Left lobe of liver (tissue), 2 donors: Measurements from ENCODE around the gene ZRANB3. TPM values are rescaled to one million over a fixed set of nuclear protein-coding genes. Genes with fewer than 3 reads are reported as not detected.

Source experiments
- ATAC-seq: fragments of 200-7000 bp; cut with Tn5 transposase; one replicate; pipeline ENCODE4 v1.9.1; 2020; ENCODE audit warnings: mild to moderate bottlenecking, moderate library complexity
- DNase-seq: peaks from one replicate; pipeline ENCODE4 v3.0.0-alpha.2; 2020; ENCODE audit warnings: low spot score
- total RNA-seq: library from RNA; stranded (reverse); gene quantifications from one replicate; pipeline ENCODE4 v1.2.1, GENCODE V29; 2021
- donor health status: DM: no; HTN: no; CAD: no; lungs with moderate emphysema.
- donor health status: DM: no; HTN: yes; CAD: no.

ZRANB3 gene
- total RNA-seq, 1 donor from 2014 or later = 2.9 TPM

DNA sequence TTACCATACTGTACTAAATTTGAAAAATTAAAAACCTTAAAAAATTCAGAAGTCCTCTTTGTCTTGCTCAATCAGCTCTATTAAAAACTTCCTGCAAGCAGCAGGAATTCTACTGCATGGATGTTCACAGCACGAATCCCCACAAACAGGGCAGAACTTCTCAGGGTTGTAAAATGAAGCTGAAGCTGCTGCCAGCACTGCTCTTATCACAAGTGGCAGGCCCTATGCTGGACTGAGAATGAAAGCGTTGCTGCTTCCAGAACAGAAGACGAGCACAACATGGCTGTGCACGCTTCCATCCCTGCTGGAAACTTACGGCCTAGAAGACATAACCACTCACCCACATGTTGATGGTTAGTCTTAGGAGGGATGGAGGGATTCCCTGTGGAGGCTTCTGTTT is 345.0 kb downstream of the ZRANB3 start:
- no peak for ATAC-seq

DNA sequence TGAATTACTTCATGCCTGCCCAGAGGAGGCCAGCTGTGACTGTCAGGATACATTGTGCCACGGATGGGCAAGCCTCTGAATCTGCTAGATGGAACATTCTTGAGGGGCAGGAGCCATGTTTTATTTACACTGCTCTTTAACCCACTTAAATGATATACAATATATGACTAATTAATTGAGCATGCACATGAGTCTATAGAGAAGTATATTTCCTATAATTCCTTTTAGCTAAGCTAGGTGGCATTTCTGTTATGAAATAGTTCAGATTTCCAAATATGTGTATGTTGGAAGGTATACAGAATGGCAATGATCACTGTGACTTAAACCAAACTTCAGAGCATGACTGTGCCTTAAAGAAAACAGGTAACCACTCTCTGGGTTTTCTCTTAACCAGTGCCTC is 347.2 kb downstream of the ZRANB3 start:
- no peak for DNase-seq

More for the DNA sequence above, 345.0 kb downstream of the ZRANB3 start:
- no peak for DNase-seq

DNA sequence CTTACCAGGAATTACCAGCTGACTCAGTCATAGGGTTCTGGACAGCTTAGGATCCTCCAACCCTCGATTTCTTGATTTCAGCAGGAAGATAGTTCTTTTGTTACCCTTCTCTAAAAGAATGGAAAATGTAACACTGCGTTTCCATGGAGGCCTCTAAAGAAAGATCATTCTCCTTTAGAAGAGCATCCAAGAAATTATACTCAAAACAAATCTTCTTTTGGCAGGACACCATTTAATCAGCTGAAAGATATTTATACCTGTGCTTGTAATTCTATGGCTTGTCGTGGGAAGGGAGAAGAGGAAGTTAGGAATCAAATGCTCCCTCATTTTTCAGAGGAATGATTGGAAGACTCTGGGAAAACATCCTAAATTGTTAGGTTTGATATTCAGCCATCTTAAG is 348.4 kb downstream of the ZRANB3 start:
- ATAC-seq = no peak
- DNase-seq = no peak

More for the DNA sequence above, 347.2 kb downstream of the ZRANB3 start:
- no peak for ATAC-seq

DNA sequence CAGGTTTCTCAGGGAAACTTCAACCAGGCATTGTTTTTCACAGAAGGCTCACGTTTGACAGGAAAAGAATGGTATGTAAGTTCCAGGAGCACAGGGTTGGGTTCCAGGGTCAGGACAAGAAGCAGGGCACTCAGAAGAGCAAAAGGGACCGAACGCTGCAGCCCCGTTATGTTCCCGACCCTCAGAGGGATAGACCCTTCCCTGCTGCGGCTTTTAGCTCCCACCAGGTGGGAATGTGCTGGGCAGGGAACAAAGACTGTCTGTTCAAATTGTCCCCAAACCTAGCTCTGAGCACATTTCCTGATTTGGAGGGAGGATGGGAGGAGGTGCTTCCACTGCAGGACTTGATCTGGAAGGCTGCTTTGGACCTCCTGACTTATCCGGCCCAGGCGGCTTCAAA is 348.8 kb downstream of the ZRANB3 start:
- DNase-seq (no peak), ATAC-seq (no peak)

DNA sequence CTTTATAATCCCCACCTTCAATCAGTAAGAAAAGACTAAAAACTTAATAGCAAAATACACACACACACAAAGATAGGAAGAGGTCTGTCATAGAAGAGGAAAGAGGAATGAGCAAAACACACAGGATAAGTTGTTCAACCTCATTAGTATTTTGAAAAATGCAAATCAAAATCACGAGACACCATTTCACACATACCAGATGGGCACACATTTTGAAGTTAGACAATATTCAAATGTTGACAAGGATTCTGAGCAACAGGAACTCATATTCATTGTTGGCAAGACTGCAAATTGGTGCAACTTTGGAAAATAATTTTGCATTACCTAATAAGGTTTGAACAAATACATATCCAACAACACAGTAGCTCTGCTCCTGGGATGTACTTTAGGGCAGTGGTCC is 351.3 kb downstream of the ZRANB3 start:
- DNase-seq = no peak
- no peak for ATAC-seq

DNA sequence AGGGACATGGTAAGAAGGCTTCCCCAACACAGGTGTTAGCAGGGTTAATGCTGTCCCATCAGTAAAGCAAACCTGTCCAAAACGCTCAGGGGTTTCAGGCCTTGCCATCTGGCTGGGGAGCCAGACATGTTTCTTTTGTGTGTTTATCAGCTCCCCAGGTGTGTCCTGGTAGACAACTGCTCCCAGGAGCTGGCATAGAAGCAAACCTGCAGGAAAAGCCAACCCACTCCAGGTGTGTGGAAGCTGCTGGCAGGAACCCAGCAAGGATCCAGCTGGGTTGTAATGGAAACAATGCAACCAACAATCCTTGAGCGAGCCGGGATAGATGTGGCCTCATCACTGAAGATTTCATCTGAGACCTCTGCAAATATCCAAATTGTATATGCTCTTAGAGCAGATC is 355.8 kb downstream of the ZRANB3 start:
- no peak for DNase-seq
- no peak for ATAC-seq

DNA sequence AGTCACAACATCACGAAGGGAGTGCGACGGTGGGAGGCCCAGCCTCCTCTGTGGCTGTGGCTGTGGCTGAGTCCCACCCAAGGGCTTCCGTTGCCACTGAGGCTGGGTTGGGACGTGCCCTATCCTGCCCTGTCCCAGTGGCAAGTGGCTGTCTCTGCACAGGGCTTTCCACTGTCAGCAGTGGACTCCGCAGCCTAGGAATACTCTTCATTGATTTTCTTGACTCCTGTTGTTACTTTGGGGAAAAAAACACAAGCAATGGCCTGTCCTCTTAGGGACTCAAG is 356.3 kb downstream of the ZRANB3 start:
- DNase-seq = no peak
- ATAC-seq = no peak

DNA sequence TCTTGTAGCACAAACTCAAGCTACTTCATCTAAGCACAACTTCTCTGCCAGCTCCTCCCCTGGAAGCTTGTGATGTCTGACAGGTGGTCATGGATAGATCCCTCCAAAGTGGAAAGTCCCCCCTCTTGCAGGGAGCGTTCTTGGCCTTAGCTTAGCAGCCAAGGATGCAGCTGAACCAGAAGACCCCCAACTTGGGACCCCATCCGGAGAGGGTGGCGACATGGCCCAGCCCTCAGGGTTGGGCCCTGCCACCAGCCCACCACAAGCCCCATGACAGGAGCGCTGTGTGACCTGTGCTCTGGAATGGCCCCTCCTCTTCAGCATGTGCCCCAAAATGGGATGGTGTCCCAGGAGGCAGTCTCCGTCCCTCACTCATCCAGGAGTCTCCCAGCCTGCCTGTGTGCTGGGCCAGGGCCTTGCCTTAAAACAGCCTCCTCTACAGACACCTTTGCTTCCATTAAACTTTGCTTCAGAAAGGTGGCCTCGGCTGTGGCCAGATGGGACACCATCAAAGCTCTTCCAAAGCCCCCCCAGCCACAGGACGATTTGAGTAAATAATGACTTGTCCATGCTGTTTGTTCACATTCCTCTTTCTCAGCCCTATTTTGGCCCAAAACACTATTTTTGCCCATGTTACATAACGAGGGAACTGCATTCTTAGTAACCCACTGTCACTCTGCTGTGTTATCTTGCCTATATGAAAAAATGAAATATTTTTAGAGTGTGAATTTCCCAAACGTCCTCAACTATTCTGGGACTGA is 356.8 kb downstream of the ZRANB3 start:
- DNase-seq (no peak), ATAC-seq (peak; percentile 26)

DNA sequence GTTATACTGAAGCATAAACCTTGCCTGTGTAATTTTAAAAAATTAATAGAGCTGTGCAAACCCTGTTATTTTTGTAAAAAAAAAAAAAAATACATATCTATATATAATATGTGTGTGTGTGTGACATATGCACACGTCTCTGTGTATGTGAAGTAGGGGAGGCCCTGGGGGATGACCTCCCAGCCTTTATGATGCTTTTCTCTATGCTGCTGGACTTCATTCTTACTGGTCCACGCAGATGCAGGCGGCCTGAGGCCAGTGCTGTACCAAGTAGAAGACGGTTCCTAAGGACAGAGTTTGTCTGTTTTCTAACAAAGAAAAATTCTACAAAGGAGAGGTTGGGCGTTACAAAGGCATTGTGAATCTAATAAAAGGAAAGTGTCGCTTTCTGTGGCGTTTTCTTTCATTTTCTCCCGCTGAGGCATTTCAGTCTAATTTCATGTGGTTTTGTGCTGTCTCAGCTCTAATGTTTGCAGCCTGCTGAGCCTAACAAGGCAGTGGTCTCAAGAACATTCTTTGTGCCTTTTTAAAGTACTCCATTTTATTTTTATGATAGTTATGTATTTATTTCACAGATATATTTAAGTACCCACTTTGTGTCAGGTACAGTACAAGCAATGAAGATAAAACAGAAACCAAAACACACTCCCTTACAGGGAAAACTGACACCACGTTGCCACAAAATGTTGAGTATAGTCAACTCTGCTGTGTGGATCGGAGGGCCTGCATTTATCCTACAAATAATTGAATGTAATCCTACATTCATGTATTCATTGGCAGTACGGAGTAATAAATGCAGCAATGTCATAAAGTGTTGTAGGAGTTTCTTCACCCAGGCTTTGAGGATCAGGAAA is 360.9 kb downstream of the ZRANB3 start:
- ATAC-seq = no peak

DNA sequence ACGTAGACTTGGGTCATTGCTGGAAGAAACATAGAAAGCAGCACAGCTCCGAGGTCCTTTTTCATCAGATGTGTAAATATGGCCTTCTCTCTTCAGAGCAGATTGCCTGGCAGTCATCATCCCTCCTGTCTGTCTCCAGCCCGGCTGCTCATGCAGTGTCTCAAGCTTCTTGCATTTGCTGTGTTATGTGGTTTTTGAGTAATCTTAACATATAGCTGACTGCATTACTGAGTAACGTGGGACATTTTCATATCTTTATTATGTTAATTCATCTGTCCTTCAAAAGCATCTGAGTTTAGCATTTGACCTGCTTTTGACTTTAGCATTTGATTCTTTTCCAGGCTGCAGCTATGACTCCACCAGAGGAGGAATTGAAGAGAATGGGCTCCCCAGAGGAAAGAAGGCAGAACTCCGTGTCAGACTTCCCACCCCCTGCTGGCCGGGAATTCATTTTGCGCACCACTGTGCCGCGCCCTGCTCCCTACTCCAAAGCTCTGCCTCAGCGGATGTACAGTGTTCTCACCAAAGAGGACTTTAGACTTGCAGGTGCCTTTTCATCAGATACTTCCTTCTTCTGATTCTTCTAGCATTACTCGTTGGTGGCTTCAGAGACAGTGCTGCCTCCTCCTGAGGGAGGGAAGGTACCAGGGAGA is 362.7 kb downstream of the ZRANB3 start:
- DNase-seq = no peak
- no peak for ATAC-seq

More for the DNA sequence above, 360.9 kb downstream of the ZRANB3 start:
- DNase-seq = no peak

DNA sequence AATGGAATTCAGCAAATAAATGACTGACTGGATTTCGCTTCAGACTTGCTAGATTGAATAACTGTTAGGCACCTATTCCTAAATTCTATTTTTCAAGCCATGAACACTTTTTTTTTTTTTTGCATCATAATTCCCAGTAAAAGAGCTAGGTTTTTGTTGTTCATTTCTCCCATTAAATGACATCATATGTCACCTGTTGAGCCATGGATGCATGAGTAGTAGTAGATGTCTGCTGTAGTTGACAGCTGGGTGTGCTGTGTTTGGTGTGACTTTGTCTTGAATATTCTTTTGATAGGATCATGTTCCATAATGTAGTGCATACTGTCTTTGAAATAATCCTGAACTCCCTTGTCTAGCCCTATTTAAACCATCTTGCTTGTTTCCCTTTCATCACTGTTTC is 363.7 kb downstream of the ZRANB3 start:
- DNase-seq = no peak
- no peak for ATAC-seq

DNA sequence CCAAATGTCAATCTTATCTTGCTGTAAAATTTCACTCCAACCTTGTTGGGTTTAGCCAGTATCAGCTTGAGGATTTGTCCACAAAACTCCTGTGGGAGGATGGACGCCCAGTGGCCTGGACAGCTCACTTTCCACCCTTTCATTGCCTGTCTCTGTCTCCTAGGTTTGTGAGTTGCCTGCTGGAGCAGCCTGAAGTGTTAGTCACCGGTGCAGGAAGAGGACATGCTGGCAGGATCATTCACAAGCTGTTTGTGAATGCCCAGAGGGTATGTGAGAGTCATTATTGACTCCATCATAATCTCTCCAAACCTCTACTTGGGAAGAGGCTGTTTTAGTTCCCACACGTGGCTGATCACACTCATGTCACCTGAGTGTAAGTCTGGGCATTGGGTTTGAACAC is 366.6 kb downstream of the ZRANB3 start:
- ATAC-seq = no peak

DNA sequence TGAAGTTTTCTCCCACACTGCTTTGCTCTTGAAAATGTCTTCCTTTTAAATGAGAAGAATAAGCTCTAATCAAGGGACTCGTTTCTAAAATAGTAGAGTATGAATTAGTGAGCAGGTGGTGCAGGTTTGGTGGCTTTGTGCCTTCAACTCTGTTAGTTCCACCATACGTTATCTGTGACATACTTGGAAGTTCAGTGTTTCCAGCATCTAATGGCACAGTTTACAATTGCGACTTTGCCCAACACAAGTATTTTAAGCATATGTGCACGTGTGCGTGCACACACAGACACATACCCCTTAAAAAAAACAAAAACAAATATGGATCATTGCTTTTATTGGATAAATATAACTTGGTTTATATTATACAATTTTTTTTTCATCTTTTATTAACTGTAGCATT is 367.1 kb downstream of the ZRANB3 start:
- DNase-seq (no peak), ATAC-seq (no peak)

More for the DNA sequence above, 366.6 kb downstream of the ZRANB3 start:
- DNase-seq = no peak

DNA sequence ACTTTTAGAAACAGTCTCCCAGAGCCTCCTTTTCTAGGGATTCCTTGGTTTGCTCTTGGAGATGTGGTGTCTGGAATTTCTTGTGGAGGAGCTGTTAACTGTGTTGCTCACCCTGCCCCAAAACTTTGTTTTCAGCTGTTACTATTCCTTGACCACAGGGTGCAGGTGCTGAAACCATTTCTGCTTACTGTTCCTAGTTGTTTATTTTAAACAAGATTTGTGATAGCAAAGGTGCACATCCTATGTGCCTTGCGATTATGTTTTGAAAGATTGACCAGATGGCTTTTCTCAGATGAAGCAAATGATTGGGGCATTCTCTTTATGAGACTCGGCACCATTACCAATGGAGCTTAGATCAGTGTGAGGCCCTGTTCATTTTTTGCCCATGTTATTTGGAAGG is 367.7 kb downstream of the ZRANB3 start:
- no peak for ATAC-seq
- no peak for DNase-seq

DNA sequence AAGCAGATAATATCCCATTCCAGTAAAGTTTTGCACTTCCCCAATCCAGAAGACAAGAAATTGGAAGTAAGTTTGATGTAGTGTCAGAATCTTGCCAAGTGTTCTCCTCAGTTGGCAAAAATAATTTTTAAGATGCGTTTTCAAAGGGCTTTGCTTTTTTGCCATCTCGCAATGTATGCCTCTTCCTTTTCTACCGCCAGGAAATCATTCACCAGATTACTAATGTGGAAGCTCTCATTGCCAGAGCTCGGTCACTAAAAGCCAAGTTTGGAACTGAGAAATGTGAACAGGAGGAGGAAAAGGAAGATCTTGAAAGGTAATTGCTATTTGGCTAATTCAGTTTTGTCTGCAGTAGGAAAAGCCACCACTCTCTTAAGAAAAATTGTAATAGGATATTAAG is 368.2 kb downstream of the ZRANB3 start:
- ATAC-seq (no peak), DNase-seq (no peak)

DNA sequence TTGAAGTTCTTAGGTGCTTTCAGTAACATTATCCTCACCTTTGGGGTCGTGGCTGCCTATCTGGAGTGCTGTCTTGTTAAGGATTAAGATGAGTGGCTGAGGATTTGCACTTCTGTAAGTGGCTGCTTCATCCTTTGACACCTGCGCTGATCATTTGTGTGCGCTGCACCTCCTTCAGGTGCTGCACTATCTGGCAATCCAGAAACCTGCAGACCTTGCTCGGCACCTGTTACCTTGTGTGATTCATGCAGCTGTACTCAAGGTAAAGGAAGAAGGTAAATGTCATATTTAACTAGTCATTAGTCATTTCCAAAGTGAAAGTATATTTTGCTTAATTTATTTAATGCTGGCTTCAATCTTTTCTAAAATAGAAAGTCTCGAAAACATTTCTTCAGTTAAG is 368.6 kb downstream of the ZRANB3 start:
- ATAC-seq (no peak), DNase-seq (no peak)

DNA sequence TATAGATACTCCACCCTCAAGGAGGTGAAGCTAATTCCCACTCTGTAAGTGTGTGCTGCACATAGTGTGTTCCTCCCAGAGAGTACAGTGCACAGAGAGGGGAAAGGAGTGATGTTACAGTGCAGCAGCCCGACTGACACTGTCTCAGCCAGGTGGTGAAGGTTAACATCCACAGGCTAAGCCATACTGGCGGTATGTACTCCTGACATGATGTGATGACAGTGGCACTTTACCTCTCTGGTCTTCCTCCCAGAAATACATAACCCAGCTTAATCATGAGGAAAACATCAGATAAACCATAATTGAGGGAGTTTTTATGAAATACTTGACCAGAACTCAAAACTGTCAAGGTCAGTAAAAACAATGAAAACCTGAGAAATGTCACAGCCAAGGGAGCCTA is 371.8 kb downstream of the ZRANB3 start:
- DNase-seq (no peak), ATAC-seq (no peak)

DNA sequence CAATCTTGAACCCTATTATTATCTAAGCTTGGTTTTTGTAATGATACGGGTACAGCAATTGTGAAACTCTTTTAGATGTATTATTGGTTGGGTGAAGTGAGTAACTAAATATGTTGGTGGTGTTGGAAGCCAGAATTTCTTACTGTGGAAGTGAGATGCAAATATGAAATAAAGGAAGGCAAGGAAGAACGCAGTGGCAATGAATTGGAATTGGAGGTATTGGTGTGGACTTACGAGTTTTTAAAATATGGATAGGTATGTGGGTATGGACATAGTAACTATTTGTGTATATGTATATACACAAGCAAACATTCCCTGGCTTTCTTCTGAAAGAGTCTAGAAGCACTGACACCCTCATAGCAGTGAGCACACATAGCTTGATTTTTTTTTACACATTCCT is 373.2 kb downstream of the ZRANB3 start:
- ATAC-seq (no peak), DNase-seq (no peak)

DNA sequence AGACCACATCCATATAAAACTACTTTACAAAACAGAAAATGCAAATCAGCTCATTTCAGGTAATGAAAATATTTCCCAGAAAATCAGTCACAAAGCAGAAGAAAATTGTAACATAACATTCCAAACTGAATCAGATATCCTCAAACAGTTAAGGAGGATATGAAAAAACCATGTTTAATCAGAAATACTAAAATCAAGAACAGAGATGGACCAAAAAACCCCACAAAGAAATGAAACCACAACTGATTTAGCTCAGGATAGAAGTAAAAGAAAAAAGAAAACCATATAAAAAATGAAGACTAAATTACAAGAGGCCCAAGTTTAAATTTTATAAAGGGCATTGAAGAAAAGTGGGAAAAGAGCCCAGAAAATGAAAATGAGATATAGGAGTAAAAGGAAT is 376.1 kb downstream of the ZRANB3 start:
- no peak for DNase-seq
- ATAC-seq = no peak

DNA sequence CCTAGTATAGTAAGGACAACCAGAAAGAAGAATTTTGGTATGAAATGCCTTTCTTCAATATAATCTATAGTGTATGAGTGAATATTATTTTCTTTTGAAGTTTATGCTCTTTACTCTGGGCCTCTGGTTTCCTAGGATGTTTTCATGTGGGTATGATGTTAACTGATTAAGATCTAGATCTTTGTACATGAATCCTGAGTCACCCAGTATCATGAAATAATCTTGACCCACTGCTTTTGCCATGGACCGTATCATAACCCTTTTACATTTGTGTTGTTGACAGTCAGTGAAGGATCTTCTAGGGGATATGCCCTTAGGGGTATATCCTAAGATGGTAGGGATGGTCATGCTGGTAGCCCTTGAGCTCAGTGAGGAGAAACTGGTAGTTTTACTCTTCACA is 378.7 kb downstream of the ZRANB3 start:
- no peak for ATAC-seq
- no peak for DNase-seq

DNA sequence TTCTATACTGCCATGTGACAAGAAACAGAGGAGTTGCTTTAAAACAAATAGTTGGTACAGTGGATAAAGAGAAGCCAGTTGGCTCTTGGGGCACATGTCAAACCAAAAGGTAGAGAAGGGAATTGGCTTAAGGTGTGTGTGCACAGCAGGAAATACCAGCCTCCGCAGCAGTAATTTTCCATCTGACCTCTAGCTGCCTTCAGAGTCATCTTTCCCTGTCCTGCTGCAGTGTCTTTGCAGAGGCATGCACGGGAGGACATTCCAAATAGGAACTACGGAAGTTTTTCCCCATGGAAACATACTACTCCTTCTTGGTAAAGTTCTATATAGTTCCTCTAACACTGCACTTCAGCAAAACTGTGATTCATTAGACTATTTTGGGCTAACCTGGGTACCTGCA is 379.4 kb downstream of the ZRANB3 start:
- no peak for DNase-seq
- no peak for ATAC-seq

DNA sequence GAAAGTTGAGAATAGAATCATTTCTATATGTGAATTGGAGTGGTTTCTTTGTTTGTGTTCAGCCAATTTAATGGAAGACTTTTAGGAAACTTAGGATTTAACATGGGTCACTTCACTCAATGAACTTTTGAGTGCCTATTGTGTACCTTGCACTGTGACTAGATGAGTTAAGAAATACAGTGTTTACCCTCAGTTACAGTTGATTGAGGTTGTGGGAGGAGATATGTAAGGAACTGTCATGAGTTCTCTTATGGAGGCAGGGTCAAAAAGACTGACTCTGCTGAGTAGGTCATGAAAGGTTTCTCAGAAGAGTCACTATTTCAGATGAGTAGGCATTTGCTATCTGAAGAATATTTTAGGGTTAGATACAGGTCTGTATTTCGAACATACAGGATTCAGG is 380.3 kb downstream of the ZRANB3 start:
- no peak for DNase-seq
- ATAC-seq = peak; percentile 67
